GM21447 (cell line): ENCODE measurements around the gene MGLL.
A peak's percentile ranks its signal among the peaks of the same experiment; 100 is the strongest.

Experiments used
- ATAC-seq: cut with Tn5 transposase; IDR thresholded peaks from one replicate; pipeline ENCODE4 v1.9.1; 2021; ENCODE audit not compliant: unreplicated experiment

MGLL gene

DNA sequence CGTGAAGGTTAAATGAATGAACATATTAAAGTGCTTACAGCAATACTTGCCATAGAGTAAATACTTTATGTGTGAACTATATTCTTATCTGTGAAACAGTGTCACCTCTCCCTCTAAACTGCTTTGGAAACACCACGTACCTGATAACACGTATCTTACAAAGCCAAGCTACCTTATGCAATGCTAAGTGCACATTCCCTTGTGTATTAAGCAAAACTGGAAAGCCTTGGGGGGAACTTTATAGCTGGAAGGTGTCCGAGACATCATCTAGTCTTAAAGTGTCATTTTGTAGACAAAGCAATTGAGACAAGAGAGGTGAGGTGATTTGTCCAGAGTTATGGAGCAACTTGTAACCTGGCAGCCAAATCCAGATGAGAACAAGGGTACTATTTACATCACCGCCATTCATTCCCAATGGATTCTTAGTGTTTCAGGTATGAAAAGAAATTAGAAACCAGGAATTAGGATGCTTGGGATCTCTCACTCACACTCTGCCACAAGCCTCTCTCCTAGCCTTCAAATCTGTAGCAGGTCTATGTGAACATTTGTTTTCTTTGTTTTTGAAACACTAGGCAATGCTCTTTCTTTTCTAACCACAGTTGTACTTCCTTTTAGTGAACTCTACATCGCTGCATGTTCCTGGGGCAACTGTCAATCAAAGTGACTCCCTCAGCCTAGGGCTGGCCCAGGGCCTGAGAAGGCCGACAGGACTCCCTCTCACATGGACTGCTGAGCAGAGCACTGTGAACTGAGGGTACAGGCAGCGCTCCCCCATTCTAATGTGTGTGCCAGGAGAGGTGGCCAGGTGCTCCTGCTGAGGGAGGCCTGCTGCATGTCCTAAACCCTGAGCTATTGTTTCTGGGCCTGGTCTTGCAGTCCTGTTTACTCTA, 13.9 kb upstream of the MGLL start:
- ATAC-seq: peak; percentile 81

DNA sequence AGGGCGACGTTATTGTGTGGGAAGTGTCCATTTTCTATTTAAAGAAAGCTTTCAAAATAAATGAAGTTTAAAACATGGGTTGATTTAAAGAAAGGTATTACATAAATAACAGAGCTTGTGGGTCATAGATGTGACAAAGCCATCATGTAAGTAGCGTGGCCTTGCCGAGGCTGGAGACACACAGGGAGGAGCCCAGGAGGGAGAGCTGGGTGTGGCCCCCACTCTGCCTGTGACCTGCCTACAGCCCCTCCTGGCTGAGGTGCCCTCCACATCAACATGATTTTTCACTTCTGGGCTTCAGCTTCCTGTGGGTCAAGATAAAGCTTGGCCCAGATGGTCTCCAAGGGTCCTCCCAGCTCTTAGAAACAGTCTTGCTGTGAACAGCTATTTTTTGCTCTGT, 12.5 kb upstream of the MGLL start:
- peak; percentile 2 for ATAC-seq

DNA sequence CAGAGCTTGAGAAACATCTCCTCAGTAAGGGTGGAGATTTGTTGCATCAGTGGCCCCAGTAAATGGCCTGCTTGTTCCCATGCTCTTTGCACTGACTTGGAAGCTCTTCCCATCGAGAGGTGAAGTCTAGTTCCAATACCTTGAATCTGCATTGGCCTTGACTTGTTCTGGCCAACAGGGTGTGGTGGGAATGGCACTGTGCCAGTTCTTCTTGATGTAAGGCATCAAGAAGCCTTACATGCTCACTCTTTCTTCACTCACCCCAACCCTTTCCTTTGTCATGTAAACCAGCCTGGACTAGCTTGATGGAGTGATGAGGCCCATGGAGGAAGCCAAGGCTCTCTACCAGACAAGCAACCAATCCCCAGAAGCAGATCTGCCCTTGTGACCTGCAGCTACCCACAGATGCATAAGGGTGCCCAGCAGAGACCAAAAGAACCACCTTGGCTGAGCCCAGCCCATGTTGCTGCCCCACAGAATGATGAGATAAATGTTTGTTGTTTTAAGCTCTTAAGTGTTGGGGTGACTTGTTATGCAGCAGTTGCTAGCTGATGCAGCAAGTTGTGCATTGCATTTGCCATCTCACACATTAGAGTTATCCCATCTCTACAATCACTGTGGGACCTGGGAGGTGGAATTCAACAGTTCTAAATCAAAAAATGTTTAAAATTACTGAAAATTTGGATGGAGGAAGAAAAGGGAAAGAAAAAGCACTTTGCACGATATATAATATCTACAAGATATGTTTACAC, 11.1 kb upstream of the MGLL start:
- ATAC-seq: no peak

DNA sequence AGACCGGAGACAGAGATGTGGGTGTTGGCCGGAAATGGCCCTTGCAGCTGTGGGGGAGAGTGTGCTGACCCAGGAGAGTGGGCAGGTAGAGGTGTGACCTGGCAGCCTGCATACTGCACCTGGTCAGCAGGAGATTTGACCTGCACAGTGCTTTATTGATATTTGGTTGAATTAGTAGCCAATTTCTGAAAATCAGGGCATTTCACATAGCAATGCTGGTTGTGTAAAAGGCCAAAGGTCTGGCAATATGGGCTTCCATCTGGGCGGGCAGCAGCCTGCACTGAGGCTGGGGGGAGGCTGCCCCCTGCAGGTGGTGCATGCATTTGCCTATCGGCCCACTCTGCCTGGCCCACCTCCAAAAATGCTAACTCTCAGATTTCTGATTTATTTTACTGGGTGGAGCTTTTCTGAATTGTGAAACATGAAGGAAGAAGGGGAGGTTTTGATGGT, 9.4 kb upstream of the MGLL start:
- no peak for ATAC-seq

DNA sequence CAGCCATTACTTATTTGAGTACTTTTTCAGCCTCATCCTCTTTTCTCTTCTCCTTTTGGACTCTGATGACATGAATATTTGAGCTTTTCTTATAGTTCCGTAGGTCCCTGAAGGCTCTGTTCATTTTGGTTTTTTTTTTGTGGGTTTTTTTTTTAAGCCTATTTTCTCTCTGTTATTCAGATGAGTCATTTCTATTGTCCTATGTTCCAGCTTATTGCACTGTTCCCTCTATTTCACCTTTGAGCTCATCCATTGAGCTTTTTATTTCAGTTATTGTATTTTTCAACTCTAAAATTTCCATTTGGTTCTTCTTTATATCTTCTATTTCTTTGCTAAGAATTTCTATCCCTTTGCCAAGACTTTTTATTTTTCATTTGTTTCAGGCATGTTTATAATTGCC, 7.2 kb upstream of the MGLL start:
- ATAC-seq: no peak

DNA sequence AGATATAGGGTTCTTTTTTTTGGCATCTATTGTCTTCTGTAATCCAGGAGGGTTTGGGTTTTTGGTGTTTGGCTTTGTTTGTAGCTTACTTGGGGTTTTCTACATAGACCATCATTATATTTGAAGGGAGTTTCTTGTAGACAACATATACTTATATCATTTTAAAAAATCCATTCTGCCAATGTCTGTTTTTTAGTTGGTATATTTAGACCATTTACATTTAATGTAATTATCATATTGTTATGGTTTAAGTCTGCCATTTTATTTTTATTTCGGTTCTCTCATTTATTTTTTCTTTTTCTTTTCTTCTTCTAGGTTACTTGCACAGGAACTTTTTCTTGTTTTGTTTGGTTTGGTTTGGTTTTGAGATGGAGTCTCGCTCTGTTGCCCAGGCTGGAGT, 5.5 kb upstream of the MGLL start:
- ATAC-seq: no peak

DNA sequence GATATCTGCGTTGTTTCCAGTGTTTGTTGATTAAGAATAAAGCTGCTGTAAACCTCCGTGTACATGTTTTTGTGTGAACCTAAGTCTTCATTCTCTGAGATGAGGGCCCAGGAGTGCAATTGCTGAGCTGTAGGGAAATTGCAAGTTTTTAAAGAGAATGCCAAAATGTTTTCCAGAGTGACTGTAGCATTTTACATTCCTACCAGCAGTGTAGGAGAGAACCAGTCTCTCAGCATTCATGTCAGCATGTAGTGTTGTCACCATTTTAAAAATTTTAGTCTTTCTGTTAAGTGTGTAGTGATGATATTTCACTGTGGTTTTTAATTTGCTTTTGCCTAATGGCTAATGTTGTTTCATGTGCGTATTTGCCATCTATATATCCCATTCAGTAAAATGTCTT, 3.4 kb upstream of the MGLL start:
- no peak for ATAC-seq

DNA sequence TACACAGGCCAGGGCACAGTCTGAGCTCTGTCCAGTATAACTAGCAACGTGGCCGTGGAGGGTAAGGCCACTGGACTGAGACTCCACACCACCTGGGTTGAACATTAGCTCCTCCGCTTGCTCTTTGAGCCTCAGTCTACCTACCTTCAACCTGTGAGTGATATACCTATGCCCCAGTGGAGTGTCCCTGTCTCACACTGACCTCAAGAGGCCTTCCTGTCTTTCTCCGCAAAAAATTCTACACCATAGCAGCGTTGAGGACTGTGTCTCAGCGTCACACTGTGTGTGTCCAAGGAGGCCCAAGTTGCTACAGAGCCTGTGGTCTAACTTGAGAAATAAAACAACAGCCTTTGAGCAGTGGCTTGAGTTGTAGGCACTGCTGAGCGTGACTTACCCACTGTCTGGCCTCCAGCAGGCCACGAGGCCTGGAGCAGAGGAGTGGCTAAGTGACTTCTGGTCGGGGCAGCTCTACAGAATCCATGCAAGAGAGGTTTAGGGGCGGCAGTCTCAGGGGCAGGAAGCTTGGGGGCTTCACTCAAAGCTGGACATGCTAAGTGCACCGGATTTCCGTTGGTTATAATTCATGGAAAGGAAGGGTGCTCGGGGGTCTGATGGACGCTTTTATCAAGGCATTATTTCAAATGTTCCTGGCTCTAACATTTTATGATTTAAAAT, 2.0 kb upstream of the MGLL start:
- ATAC-seq: no peak

DNA sequence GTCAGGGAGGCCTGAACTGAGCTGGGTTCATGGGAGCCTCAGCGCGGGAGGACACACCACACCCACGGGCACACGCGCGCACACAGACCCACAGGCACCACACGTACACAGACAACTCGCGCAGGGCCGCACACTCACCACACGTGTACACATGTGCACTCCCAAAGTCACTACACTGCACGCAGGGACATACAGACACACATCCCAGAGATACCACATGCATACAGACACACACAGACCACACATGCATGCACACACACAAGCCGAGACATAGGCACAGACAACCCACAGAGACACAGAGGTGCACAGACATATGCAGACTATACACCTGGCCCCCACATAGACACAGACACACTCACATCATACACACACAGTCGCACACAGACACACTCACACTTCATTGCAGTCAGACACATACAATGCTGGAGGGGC, 1.1 kb upstream of the MGLL start:
- no peak for ATAC-seq

DNA sequence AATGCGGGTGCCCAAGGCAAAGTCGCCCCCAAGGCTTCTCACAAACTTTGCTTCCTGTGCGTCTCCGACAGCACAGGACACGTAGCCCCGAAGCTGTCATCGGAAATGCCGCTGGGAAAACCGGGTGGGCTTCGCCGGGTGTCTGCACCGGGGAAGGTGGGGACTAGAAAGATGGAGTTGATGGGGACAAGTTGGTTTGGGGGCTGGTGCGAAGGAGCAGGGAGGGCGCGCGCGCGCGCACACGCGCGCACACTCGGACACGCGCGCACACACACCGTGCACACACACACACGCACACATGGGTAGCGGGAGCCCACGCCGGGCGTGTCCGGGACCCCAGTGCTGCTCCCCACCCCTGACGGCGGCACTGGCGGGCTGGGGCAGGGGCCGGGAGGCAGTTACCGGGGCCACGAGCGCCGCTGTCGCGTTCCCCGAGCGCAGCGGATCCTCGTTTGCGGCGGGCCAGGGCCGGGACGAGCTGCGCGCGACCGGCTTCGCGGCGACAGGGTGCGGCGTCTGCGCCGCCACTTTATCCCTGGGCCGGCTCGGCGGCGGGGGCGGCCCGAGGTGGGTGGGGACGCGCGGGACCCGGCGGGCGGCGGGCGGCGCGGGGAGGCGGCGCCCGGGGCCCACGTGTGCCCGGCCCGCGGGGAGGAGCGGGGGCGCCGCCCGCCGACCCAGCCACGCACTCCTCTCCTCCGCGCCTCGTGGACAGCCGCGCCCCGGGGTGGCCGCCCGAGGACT, 539 bp upstream of the MGLL start:
- no peak for ATAC-seq

DNA sequence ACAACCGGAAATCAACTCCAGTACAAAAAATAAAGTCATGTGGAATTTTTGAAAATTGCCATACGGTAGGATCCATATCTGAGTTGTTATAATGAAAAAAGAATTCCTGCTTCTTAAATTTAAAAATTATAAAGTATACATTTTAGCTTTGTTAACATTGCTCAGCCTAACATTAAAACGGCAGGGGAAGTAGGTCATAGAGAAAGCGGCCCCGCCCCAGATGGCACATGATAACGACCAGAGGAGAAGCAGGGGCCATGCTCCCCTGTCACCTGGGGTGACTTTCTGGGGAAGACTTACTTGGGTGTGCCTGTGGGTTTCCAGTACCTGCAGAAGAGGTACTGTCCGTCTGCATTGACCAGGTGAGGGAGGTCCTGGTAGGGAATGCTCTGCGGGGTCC, 921 bp downstream of the MGLL start:
- ATAC-seq: no peak

DNA sequence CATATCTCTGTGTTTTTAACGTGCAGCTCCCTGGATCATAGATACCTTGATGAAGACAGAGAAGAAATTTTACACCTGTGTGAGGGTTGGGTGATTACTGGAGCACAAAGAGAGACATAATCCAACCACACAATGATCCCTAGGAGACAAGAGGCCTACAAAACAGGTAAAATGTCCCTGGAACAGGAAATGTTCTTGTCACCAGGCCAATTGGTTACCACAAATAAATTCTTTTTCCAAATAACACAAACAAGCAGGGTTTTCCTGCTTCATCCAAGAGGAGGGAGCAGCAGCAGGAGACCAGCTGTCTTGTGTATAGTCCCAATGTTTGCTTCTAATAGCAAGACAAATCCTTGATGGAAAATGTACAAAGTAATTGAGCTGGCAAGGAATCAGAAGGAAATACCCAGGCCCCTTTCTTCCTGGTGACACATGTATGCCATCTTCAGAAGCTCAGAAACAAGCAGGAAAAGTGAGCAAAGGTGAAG, 1.4 kb downstream of the MGLL start:
- ATAC-seq: no peak

DNA sequence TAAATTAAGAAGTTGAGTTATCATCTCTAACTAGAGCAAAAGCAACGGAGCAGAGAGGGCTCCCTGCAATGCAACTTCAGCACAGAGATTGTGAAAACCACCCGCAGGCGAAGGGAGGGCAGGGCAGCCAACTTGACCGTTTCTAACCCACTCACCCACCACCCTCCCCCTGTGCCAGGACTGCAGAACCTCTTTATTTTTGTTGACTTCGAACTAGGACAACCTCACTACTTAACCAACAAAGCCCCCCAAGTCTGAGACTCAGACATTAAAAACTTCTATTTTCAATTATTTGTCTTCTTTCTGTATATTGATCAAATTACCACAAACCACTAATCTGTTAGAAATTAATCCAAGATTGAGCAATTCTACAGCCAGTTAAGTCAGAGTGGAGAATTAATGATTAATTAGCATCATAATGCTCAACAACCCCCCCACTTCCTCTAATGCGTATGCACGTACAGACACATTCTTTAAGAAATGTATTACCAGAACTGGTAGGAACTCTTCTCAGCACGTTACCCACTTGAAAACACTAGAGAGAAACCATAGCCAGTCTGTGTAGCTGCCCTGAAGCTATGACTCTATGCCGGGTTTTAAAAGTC, 2.0 kb downstream of the MGLL start:
- no peak for ATAC-seq

DNA sequence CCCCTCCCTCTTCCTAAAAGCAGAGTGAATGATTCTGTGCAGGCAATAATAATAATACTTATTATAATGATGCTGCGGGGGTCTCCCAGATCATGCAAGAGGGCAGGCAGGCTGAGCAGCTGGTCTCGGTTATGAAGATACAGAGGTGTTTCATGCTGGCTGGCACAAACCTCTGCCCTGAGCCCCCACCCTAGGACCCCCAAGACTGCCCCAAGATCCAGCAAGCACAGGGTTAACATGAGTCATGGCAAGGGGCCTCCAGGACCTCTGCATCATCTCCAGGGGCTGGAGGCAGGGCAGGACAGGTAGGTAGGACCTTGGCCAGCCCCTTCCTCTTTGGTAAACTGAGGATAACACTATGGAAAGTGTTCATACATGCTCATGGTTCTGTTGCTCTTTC, 2.7 kb downstream of the MGLL start:
- ATAC-seq: no peak

DNA sequence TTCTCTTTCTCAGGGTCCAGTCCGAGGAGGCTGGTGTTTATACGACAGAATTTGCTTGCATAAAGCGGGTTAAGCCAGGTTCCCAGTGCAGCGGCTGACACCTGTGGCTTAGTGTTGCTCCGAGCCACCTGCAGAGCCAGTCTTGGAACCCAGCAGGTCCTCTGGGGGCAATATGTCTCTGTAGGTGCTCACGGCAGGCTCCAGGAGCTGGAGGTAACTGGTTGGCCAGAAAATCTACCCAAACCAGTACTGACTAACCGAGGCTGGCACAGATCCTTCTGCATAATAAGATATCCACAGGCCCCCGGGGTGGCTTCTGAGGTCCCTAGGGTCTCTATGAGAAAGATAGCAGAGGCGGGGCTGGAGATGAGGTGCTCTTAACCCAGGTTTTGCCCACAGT, 3.2 kb downstream of the MGLL start:
- ATAC-seq: no peak

DNA sequence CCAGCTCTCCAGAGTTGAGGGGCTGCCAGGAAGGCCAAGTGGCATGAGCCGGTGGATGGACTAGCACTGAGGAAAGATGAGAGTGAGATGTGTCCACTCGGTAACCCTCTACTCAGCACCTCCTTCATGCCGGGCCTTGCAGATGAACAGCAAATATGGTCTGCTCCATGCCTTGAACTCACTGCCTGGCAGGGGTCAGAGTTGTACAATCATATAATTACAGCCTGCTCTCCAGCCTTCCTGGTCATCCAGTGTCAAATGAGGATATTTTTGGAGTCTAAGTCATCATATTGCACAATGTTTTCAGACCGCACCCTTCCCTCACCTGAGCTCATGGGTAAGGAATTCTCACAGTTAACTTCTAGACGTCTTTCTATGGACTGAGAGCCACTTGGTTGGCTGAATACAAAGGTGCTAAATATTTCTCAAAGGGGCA, 4.9 kb downstream of the MGLL start:
- ATAC-seq: no peak

DNA sequence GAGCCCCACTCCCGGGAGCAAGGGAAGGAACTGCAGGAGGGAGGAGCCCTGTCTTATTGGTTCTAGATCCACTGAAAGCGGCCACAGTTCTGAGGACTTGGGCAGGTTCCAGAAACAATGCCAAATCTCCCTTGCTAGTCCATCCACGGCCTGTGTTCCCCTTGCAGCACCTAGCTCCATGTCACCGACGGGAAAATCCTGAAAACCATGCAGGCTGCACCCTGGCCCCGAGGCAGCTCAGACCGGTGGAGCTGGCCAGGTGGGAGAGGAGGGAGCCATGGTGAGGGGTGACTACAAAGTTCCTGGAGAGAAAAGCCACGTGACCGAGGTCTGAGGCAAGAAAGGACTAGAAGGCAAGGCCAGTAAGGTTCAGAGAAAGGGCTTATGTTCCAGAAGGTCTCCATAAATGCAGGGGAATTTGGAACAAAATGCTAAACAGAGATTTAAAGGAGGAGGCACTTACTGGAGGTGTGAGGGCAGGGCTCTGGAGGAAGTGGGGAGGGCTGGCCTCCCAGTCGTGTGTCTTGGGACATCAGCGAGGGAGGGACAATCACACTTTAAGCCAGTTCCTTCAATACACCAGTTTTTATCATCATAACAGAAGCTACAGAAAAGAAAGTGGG, 5.4 kb downstream of the MGLL start:
- no peak for ATAC-seq

DNA sequence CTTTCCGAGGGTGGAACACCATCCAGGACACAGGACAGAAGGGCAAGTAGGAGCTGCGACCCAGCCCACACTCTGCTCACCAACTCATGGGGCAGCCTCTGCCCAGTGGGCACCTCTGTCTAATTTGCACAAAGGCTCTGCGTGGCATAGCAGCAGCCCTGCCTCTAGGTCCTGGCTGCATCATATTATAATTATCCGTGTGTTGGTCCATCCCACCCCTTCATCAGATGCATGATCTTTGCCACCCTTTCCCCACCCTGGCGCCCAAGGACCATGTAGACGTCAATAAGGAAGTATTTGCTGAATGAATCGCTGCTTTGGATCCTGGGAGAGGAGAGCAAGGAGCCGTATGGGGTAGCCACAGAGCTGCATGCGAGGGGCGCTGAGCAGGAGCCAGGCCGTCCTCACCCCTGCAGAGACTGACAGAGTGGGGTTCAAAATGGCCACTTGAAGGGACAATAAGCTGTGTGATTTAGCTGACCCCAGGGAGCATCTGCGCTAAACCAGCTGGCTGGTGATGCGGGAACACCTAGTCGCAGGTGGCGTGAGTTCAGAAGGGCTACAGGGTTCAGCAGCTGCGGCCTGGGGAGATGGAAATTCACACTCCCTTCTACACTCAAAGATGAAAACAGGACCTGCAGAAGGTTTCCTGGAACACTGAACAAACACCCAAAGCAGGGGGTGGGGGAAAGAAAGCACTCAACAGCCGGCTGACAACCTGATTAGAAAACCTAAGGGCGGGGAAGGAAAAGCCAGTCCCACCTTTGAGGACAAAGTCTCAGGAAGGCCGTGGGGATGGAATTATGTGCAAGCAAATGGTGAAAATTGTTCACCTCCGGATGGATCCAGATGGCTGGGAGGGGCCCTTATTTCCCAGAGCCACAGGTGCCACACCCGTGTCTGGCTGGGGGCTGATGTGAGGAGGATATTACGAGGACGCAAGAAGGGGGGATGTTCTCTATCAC, 6.4 kb downstream of the MGLL start:
- ATAC-seq: no peak

DNA sequence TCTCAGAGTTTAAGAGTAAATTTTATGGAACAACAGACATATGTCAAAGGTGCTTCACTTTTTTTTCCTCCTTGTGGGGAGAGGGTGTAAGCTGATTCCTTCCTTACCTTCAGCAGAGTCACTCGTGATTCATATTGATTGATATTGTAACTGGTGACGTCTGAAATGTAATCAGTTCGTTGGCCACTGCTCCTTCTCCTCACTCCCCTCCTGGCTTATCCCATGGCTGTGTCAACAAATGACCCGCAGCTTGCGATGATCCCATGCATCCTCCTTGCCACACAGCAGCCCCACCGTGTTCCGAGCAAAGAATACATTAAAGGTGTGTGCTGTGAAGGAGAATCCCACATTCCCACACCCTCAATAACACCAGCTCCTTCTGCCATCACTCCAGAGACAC, 7.3 kb downstream of the MGLL start:
- no peak for ATAC-seq
